NB4 (cell line): ENCODE measurements around the gene RELT.

Source experiments
- MYC ChIP-seq: IDR thresholded peaks from 2 replicates; pipeline ENCODE4 v1.6.1; 2011; ENCODE audit warnings: low read depth, low read length
- POLR2A ChIP-seq: IDR thresholded peaks from 2 replicates; pipeline ENCODE4 v1.6.1; 2011; ENCODE audit warnings: mild to moderate bottlenecking; ENCODE audit not compliant: insufficient read length; ENCODE audit errors: extremely low read depth
- TF ChIP-seq, protein P1 (sequence below): IDR thresholded peaks from one replicate; pipeline ENCODE4 v1.5.1; 2012; ENCODE audit warnings: low read depth, low read length
- TF ChIP-seq, protein P2 (sequence below): IDR thresholded peaks from 2 replicates; pipeline ENCODE4 v1.6.1; 2011; ENCODE audit warnings: low read depth, low read length

DNA sequence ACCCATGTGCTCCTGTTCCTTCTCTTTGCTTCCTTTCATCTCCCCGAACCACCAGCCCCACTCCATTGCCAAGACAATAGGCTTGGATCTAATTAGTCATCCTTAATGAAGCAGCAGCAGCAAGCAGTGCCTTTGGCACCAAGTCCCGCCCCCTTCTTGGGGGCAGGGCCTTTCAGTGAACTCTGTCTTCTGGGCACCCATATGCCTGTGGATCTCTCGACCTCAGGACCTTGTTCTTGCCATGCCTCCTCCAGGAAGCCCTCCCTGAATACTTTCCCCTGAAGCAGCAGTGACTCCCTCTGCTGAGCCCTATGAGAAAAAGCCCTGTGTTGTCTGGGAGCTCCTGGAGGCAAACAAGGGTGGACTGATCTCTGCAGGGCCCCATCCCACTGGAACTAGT is 36.0 kb upstream of the RELT start:
- TF ChIP-seq, protein P1, sequence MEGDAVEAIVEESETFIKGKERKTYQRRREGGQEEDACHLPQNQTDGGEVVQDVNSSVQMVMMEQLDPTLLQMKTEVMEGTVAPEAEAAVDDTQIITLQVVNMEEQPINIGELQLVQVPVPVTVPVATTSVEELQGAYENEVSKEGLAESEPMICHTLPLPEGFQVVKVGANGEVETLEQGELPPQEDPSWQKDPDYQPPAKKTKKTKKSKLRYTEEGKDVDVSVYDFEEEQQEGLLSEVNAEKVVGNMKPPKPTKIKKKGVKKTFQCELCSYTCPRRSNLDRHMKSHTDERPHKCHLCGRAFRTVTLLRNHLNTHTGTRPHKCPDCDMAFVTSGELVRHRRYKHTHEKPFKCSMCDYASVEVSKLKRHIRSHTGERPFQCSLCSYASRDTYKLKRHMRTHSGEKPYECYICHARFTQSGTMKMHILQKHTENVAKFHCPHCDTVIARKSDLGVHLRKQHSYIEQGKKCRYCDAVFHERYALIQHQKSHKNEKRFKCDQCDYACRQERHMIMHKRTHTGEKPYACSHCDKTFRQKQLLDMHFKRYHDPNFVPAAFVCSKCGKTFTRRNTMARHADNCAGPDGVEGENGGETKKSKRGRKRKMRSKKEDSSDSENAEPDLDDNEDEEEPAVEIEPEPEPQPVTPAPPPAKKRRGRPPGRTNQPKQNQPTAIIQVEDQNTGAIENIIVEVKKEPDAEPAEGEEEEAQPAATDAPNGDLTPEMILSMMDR = no peak
- TF ChIP-seq POLR2A (no peak), MYC (no peak)
- TF ChIP-seq, protein P2, sequence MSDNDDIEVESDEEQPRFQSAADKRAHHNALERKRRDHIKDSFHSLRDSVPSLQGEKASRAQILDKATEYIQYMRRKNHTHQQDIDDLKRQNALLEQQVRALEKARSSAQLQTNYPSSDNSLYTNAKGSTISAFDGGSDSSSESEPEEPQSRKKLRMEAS = no peak
